Measurements from ENCODE around the gene UGT1A3. TPM values are rescaled to one million over a fixed set of nuclear protein-coding genes. Genes with fewer than 3 reads are reported as not detected.

Gene UGT1A3
- total RNA-seq, 4 donors from 2014 or later = 2.8 to 7.6 (median 3.4) TPM

DNA sequence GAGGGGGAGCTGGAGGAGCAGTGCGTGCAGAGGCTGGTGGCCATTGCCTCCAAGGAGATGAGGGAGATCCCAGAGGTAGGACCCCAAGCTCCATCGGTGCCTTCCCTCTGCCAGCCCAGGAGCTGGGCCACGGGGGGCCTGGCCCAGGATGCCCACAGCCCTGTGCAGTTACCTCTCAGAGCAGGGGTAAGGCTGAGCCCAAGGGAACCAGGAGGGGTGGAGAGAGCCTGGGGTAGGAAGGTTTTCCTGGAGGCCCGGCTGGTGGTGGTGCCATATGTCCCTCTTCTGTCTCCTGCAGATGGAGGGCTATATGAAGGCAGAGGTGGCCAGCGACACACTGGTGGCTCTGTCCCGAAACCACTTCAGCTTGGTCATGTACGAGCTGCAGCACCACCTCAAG is 60.7 kb downstream of the UGT1A3 start:
- Histone ChIP-seq H3K27me3 (peaks cover 0 to 4% (median 0%) of the 10 kb centered on the region in 4 donors), H3K4me3 (no peak overlapping the region), H3K27ac (no peak overlapping the region), H3K4me1 (no peaks in the 10 kb centered on the region), H3K9me3 (no peaks in the 10 kb centered on the region), H3K36me3 (no peaks in the 10 kb centered on the region)
- intact Hi-C loops (cut with DNase I) = no loop called here
- no peak for TF ChIP-seq POLR2A (IDR thresholded peaks at IDR 0.05)
- TF ChIP-seq, protein P1, sequence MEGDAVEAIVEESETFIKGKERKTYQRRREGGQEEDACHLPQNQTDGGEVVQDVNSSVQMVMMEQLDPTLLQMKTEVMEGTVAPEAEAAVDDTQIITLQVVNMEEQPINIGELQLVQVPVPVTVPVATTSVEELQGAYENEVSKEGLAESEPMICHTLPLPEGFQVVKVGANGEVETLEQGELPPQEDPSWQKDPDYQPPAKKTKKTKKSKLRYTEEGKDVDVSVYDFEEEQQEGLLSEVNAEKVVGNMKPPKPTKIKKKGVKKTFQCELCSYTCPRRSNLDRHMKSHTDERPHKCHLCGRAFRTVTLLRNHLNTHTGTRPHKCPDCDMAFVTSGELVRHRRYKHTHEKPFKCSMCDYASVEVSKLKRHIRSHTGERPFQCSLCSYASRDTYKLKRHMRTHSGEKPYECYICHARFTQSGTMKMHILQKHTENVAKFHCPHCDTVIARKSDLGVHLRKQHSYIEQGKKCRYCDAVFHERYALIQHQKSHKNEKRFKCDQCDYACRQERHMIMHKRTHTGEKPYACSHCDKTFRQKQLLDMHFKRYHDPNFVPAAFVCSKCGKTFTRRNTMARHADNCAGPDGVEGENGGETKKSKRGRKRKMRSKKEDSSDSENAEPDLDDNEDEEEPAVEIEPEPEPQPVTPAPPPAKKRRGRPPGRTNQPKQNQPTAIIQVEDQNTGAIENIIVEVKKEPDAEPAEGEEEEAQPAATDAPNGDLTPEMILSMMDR (IDR thresholded peaks at IDR 0.05) = no peak
- DNase-seq = no peak
- WGBS, 2 donors = 91 to 95% methylated on average over 5 to 6 of the region's 7 CpGs

DNA sequence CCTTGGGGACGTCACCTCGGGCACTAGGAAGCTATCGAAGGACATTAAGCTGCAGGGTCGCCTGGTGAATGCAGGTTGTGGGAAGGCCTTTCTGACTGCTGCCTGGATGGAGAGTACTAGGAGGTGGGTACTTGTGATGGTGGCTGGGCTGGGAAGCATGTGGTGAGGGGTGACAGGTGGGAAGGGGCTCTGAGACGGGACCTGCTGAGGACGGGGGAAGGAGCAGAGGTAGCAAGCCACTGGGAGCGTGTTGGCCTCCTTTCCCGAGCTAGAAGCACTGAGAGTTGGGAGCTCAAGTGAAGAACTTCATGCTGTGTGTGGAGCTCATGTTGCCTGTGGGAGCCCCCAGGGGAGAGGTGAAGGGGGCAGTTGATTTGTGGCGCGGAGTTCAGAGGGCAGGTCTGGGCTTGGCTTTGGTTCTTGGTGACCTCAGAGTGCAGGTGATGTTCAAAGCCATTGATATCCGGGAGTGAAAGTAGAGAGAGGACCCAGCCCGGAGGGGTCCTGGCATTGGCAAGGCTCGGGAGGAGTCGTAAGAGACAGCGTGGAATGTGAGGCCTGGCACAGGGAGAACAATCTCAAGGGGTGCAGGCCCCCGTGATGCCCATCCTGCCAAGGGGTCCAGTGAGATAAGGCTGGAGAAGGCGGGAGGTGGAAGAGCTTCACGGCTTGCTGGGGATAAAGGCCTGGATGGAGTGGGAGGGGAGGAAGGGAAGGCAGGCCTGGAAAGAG is 62.5 kb downstream of the UGT1A3 start:
- H3K4me1 ChIP-seq = no peaks in the 10 kb centered on the region
- no peaks in the 10 kb centered on the region for H3K9me3 ChIP-seq
- intact Hi-C loops (cut with DNase I) = no loop called here
- TF ChIP-seq, protein P1 (IDR thresholded peaks at IDR 0.05) = no peak
- TF ChIP-seq POLR2A (IDR thresholded peaks at IDR 0.05) = no peak
- no peak for DNase-seq
- 77 to 79% methylated on average over 18 of the region's 18 CpGs for WGBS, 2 donors
- no peaks in the 10 kb centered on the region for H3K27me3 ChIP-seq
- no peaks in the 10 kb centered on the region for H3K36me3 ChIP-seq
- H3K27ac ChIP-seq = no peak overlapping the region
- H3K4me3 ChIP-seq = no peak overlapping the region

DNA sequence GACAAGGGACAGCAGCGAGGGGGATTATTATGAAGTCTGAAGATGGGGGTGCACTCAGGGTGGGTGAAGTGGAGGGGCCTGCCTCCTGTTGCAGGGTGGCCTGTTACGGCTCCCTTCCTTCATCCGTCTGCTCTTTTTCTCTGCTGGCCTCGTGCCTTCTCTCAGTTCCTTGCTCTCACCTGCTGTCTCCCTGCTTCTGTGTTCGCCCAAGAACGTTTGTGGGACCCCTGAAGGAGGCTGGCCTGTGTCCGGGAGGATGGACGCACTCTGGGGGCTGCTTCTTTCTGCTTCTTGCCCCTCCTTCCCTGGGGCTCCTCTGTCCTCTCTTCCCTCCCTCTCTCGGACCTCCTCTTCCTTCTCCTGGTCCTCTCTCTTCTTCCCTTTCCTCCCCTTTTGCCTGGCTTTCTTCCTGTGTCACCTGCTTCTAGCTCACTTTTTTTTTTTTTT is 63.1 kb downstream of the UGT1A3 start:
- Histone ChIP-seq H3K4me3 (no peak overlapping the region), H3K9me3 (no peaks in the 10 kb centered on the region), H3K27me3 (no peaks in the 10 kb centered on the region), H3K27ac (no peak overlapping the region), H3K36me3 (no peaks in the 10 kb centered on the region), H3K4me1 (no peaks in the 10 kb centered on the region)
- intact Hi-C loops (cut with DNase I) = no loop called here
- TF ChIP-seq, protein P1 (IDR thresholded peaks at IDR 0.05) = no peak
- no peak for TF ChIP-seq POLR2A (IDR thresholded peaks at IDR 0.05)
- no peak for DNase-seq
- 74 to 79% methylated on average over 9 of the region's 9 CpGs for WGBS, 2 donors

DNA sequence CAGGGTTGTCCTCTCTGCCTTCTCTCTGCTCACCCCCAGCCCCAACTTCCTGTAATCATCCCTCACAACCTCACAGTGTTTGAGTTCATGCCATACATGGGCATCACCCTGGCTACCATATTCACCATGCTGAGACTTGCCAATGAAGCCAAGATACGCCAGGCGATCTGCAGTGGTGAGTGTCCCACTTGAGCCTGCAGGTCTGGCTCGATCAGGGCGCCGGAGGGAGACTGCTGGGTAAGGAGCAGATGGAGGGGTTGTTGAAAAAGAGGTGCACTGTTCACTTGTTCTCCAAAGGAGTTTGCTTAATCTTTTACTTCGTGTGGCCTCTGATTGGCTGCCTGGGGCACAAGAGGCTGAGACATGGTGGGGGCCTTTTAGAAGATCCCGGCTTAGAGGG is 63.9 kb downstream of the UGT1A3 start:
- WGBS, 2 donors = 78 to 87% methylated on average over 7 of the region's 7 CpGs
- intact Hi-C loops (cut with DNase I) = no loop called here
- DNase-seq = no peak

DNA sequence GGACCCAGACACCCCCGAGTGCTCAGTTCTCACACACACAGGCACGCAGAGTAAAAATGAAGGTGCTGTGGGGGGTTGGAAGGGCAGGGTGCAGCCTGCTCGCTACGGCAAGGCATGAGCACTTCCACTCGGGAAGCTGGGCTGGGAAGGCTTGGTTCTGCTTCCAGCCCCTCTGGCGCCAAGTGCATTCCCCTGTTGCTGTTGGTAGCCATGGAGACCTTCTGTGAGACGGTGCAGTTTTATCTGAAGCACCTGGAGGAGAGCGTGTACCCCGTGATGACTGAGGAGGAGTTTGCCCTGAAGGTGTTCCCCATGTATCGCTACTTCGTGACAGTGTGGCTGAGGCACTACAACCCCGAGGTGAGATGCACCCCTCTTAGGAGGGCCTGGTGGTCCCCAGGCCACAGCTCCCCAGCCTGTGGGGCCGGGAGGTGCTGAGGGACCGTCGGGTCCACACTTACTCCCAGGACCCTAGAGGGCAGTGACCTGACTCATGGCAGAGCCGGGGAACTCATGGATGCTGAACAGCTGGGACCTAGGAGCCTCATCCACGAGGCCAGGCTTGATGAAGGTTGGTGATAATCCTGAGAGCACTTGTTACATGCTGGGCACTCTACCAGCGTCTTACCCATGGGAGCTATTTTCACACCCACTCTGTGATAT is 64.8 kb downstream of the UGT1A3 start:
- no peaks in the 10 kb centered on the region for H3K4me1 ChIP-seq
- TF ChIP-seq, protein P1 (IDR thresholded peaks at IDR 0.05) = no peak
- no peak for TF ChIP-seq POLR2A (IDR thresholded peaks at IDR 0.05)
- no peaks in the 10 kb centered on the region for H3K36me3 ChIP-seq
- H3K27me3 ChIP-seq = no peaks in the 10 kb centered on the region
- H3K27ac ChIP-seq = no peak overlapping the region
- WGBS, 2 donors = no CpG with 5 or more reads among the region's 18 CpGs
- no peak for DNase-seq
- H3K4me3 ChIP-seq = no peak overlapping the region
- intact Hi-C loops (cut with DNase I) = no loop called here
- H3K9me3 ChIP-seq = no peaks in the 10 kb centered on the region

More for the DNA sequence above, 63.9 kb downstream of the UGT1A3 start:
- Histone ChIP-seq H3K4me3 (no peak overlapping the region), H3K9me3 (no peaks in the 10 kb centered on the region), H3K27ac (no peak overlapping the region), H3K4me1 (no peaks in the 10 kb centered on the region), H3K27me3 (no peaks in the 10 kb centered on the region), H3K36me3 (no peaks in the 10 kb centered on the region)
- TF ChIP-seq POLR2A (IDR thresholded peaks at IDR 0.05) = no peak
- TF ChIP-seq, protein P1 (IDR thresholded peaks at IDR 0.05) = no peak
